ELR (cell line): Measurements from ENCODE around the gene PER3.

ENCODE experiments used
- DNase-seq: peaks from one replicate; pipeline ENCODE4 v3.0.0-alpha.2; 2015; ENCODE audit warnings: low read depth

PER3 gene

GRCh38 chr1:7783826-7784491 is at the start of gene PER3:
TSS of gene PER3 (plus strand) at chr1:7784291. CDS start at chr1:7784878, 587 bp downstream.
- peak; percentile 92 for DNase-seq

- no peak for DNase-seq
Measured at GRCh38 chr1:7738044-7738443, 46.0 kb upstream of the PER3 start.

GRCh38 chr1:7743346-7743745 is 40.7 kb upstream of the PER3 start:
- DNase-seq = no peak

GRCh38 chr1:7744882-7745281 is 39.2 kb upstream of the PER3 start:
- DNase-seq = no peak

GRCh38 chr1:7745783-7746182 is 38.3 kb upstream of the PER3 start:
- no peak for DNase-seq

- no peak for DNase-seq
Measured at GRCh38 chr1:7747605-7748004, 36.5 kb upstream of the PER3 start.

- no peak for DNase-seq
Measured at GRCh38 chr1:7749126-7749525, 35.0 kb upstream of the PER3 start.

GRCh38 chr1:7751174-7751573 is 32.9 kb upstream of the PER3 start:
- DNase-seq = no peak

GRCh38 chr1:7752512-7753417 is 31.3 kb upstream of the PER3 start:
- peak; percentile 73 for DNase-seq

- peak; percentile 4 for DNase-seq
Measured at GRCh38 chr1:7753641-7754040, 30.4 kb upstream of the PER3 start.

GRCh38 chr1:7754234-7754633 is 29.9 kb upstream of the PER3 start:
- no peak for DNase-seq

- DNase-seq = peak; percentile 51
Measured at GRCh38 chr1:7755448-7755847, 28.6 kb upstream of the PER3 start.

- DNase-seq = peak; percentile 14
Measured at GRCh38 chr1:7760245-7760644, 23.8 kb upstream of the PER3 start.

- no peak for DNase-seq
Measured at GRCh38 chr1:7761103-7761502, 23.0 kb upstream of the PER3 start.

- no peak for DNase-seq
Measured at GRCh38 chr1:7767176-7767575, 16.9 kb upstream of the PER3 start.

GRCh38 chr1:7768583-7768982 is 15.5 kb upstream of the PER3 start:
- no peak for DNase-seq

- DNase-seq = no peak
Measured at GRCh38 chr1:7769673-7770412, 14.2 kb upstream of the PER3 start.

GRCh38 chr1:7770669-7770996 is 13.5 kb upstream of the PER3 start:
- no peak for DNase-seq

- peak; percentile 82 for DNase-seq
Measured at GRCh38 chr1:7770997-7771822, 12.9 kb upstream of the PER3 start, which contains the start of gene VAMP3. TSS of gene VAMP3 (plus strand) at chr1:7771296. CDS start at chr1:7771384, 88 bp downstream.

- DNase-seq = no peak
Measured at GRCh38 chr1:7771823-7772299, 12.2 kb upstream of the PER3 start.

GRCh38 chr1:7777591-7777990 is 6.5 kb upstream of the PER3 start:
- DNase-seq = no peak
